ENCODE results near the gene CEP112.

DNA sequence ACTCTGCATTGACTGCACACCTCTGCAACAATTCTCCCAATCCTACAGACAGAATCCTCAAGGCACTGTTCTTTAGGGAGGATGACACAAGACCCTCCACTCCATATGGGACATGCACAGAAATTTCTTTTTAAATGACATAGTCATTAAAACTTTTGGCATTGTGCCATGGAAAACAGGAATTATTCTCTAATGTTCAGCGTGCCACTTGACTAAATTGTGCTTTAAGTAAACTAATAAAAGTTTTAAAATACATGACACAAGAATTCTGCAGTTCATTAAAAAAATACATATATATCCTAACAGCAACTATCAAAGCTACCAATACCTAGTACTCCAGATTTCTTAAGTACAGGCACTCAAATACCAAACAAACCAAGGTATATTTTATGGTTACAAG lies 16.0 kb downstream of the CEP112 start:
- TF ChIP-seq POLR2AphosphoS5 (IDR thresholded peaks at IDR 0.05; ENCODE audit: borderline replicate concordance, low read depth, low read length) (no peak), EZH2 (IDR thresholded peaks at IDR 0.05) (no peak)

All from SK-N-MC (cell line).